Stomach (tissue), 4 donors: ENCODE results near the gene TIMM29.

ENCODE experiments used
- EP300 ChIP-seq: sonication (generic); formaldehyde crosslinking; IDR thresholded peaks from one replicate; pipeline ENCODE4 v1.6.1; 2017; ENCODE audit warnings: antibody characterized with exemption
- POLR2AphosphoS5 ChIP-seq, 3 donors: sonication (generic); formaldehyde crosslinking; IDR thresholded peaks; one replicate each; pipeline ENCODE4 v1.6.1; 2016; ENCODE audit warnings: antibody characterized with exemption in 3 of 3
- TF ChIP-seq, protein P1 (sequence below), 7 experiments: fragments of 450-650 bp in 4 of 7; fragments of 200-600 bp in 3 of 7; sonication (generic) in 3 of 7; IDR thresholded peaks; one replicate each; pipeline ENCODE4 v1.5.1; 2016 to 2019; ENCODE audit warnings: antibody characterized with exemption in 7 of 7, control low read depth in 2 of 7, mild to moderate bottlenecking in 1 of 7

DNA sequence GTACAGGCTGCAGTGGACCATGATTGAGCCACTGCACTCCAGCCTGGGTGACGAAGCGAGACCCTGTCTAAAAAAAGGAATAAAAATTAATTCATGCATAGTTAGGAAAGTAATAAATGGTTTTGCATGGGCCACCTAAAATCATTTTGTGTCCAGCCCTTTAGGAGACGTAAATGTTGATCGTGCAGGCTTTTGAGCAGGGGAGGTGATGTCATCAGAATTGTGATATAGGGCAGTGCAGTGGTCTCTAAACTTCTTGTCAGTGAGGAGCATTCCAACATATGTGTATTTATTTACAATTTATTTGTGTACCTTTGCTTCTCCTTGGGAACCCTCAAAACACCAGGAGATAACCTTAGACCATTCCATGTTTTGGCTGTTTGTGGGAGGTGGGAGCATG, 35.3 kb downstream of the TIMM29 start:
- TF ChIP-seq, protein P1, sequence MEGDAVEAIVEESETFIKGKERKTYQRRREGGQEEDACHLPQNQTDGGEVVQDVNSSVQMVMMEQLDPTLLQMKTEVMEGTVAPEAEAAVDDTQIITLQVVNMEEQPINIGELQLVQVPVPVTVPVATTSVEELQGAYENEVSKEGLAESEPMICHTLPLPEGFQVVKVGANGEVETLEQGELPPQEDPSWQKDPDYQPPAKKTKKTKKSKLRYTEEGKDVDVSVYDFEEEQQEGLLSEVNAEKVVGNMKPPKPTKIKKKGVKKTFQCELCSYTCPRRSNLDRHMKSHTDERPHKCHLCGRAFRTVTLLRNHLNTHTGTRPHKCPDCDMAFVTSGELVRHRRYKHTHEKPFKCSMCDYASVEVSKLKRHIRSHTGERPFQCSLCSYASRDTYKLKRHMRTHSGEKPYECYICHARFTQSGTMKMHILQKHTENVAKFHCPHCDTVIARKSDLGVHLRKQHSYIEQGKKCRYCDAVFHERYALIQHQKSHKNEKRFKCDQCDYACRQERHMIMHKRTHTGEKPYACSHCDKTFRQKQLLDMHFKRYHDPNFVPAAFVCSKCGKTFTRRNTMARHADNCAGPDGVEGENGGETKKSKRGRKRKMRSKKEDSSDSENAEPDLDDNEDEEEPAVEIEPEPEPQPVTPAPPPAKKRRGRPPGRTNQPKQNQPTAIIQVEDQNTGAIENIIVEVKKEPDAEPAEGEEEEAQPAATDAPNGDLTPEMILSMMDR (IDR thresholded peaks at IDR 0.05) = no peak
- TF ChIP-seq EP300 = no peak
- TF ChIP-seq POLR2AphosphoS5 (IDR thresholded peaks at IDR 0.05) = no peak
